Liver (tissue), 9 donors: ENCODE results near the gene SEMA5A. TPM values are rescaled to one million over a fixed set of nuclear protein-coding genes. Genes with fewer than 3 reads are reported as not detected.

ENCODE experiments used
- DNase-seq: peaks from one replicate; pipeline ENCODE4 v3.0.0-alpha.2; 2017; ENCODE audit warnings: low spot score
- H3K27ac ChIP-seq, 2 donors: one replicate each; pipeline ENCODE4 v1.7.0; 2013; ENCODE audit warnings: inconsistent platforms in 2 of 2, low read length in 2 of 2, control low read depth in 1 of 2, low read depth in 1 of 2, mild to moderate bottlenecking in 1 of 2
- H3K27me3 ChIP-seq, 4 donors: one replicate each; pipeline versions ENCODE4 v1.6.1 to v1.7.0; 2013; ENCODE audit warnings: low read length in 3 of 4, inconsistent platforms in 1 of 4, mild to moderate bottlenecking in 1 of 4, moderate library complexity in 1 of 4; ENCODE audit not compliant: control insufficient read depth in 4 of 4, insufficient read depth in 4 of 4
- H3K36me3 ChIP-seq, 4 donors: one replicate each; pipeline versions ENCODE4 v1.6.1 to v1.7.0; 2013; ENCODE audit warnings: low read length in 3 of 4, mild to moderate bottlenecking in 3 of 4, low read depth in 1 of 4, moderate library complexity in 1 of 4; ENCODE audit not compliant: control insufficient read depth in 4 of 4, insufficient read depth in 3 of 4
- H3K4me1 ChIP-seq, 4 donors: one replicate each; pipeline versions ENCODE4 v1.6.1 to v1.7.0; 2013; ENCODE audit warnings: low read length in 3 of 4, mild to moderate bottlenecking in 3 of 4, moderate library complexity in 1 of 4; ENCODE audit not compliant: control insufficient read depth in 4 of 4, insufficient read depth in 4 of 4
- H3K4me3 ChIP-seq, 3 donors: one replicate each; pipeline versions ENCODE4 v1.6.1 to v1.7.0; 2013; ENCODE audit warnings: low read length in 3 of 3, control low read depth in 1 of 3, low read depth in 1 of 3, mild to moderate bottlenecking in 1 of 3
- H3K9ac ChIP-seq, 2 donors: one replicate each; pipeline ENCODE4 v1.7.0; 2013; ENCODE audit warnings: low read length in 2 of 2, mild to moderate bottlenecking in 2 of 2, moderate library complexity in 2 of 2, control low read depth in 1 of 2, low read depth in 1 of 2
- H3K9me3 ChIP-seq, 4 donors: one replicate each; pipeline versions ENCODE4 v1.6.1 to v1.7.0; 2013; ENCODE audit warnings: low read length in 3 of 4; ENCODE audit not compliant: control insufficient read depth in 4 of 4
- ATF3 ChIP-seq: IDR thresholded peaks from 2 replicates; pipeline ENCODE4 v1.6.1; 2016; ENCODE audit warnings: antibody characterized with exemption
- CTCF ChIP-seq: fragments of 150-350 bp; IDR thresholded peaks from 2 replicates; pipeline ENCODE4 v1.5.1; 2017; ENCODE audit warnings: improper control_type of control experiment, low read depth, low read length; ENCODE audit not compliant: missing input control
- EGR1 ChIP-seq, 2 donors: IDR thresholded peaks; 2 replicates each; pipeline ENCODE4 v1.6.1; 2016 to 2018; ENCODE audit warnings: antibody characterized with exemption in 2 of 2, low read depth in 2 of 2
- FOXA1 ChIP-seq: IDR thresholded peaks from 2 replicates; pipeline ENCODE4 v1.6.1; 2016; ENCODE audit warnings: antibody characterized with exemption
- FOXA2 ChIP-seq: IDR thresholded peaks from 2 replicates; pipeline ENCODE4 v1.6.1; 2016; ENCODE audit warnings: antibody characterized with exemption
- GABPA ChIP-seq, 2 donors: IDR thresholded peaks in 1 of 2; conservative IDR thresholded peaks in 1 of 2; 2 replicates each; pipeline ENCODE4 v1.6.1; 2016; ENCODE audit warnings: antibody characterized with exemption in 2 of 2, mild to moderate bottlenecking in 1 of 2, moderate library complexity in 1 of 2
- HNF4A ChIP-seq, 2 donors: conservative IDR thresholded peaks; 2 replicates each; pipeline ENCODE4 v1.6.1; 2016; ENCODE audit warnings: antibody characterized with exemption in 2 of 2, mild to moderate bottlenecking in 2 of 2
- HNF4G ChIP-seq: IDR thresholded peaks from 2 replicates; pipeline ENCODE4 v1.6.1; 2016; ENCODE audit warnings: antibody characterized with exemption
- JUND ChIP-seq, 2 donors: IDR thresholded peaks; 2 replicates each; pipeline ENCODE4 v1.6.1; 2016; ENCODE audit warnings: antibody characterized with exemption in 2 of 2
- NR2F2 ChIP-seq: IDR thresholded peaks from 2 replicates; pipeline ENCODE4 v1.6.1; 2016; ENCODE audit warnings: antibody characterized with exemption
- RAD21 ChIP-seq, 2 donors: IDR thresholded peaks; 2 replicates each; pipeline ENCODE4 v1.6.1; 2016; ENCODE audit warnings: antibody characterized with exemption in 2 of 2, mild to moderate bottlenecking in 2 of 2
- REST ChIP-seq: IDR thresholded peaks from 2 replicates; pipeline ENCODE4 v1.6.1; 2016; ENCODE audit warnings: antibody characterized with exemption, mild to moderate bottlenecking
- RXRA ChIP-seq, 2 donors: IDR thresholded peaks; 2 replicates each; pipeline ENCODE4 v1.6.1; 2017 to 2018; ENCODE audit warnings: antibody characterized with exemption in 2 of 2, mild to moderate bottlenecking in 1 of 2
- SP1 ChIP-seq: IDR thresholded peaks from 2 replicates; pipeline ENCODE4 v1.6.1; 2018; ENCODE audit warnings: antibody characterized with exemption, mild to moderate bottlenecking
- TAF1 ChIP-seq: conservative IDR thresholded peaks from 2 replicates; pipeline ENCODE4 v1.6.1; 2016; ENCODE audit warnings: antibody characterized with exemption, mild to moderate bottlenecking
- YY1 ChIP-seq: IDR thresholded peaks from 2 replicates; pipeline ENCODE4 v1.6.1; 2016; ENCODE audit warnings: antibody characterized with exemption, mild to moderate bottlenecking
- WGBS: extraction: QIAGEN DNeasy Blood & Tissue Kit; methylation state at CpG from one replicate; pipeline ENCODE4 v1.1.7; 2013; 5-methylcytosine and 5-hydroxymethylcytosine counted together
- polyA plus RNA-seq, 2 donors: library from polyadenylated mRNA; stranded (reverse) in 1 of 2; unstranded in 1 of 2; fragments of 200-250 nt in 1 of 2; fragments of >200 nt in 1 of 2; fragmentation: Nextera tagmentation in 1 of 2; extraction: Ambion mirVana in 1 of 2; gene quantifications; one replicate each; pipeline versions ENCODE4 v1.2.1 to v1.2.3, GENCODE V29; 2013 to 2015
- total RNA-seq, 2 donors: library from RNA; depleted of rRNA; stranded (reverse); fragments of >200 nt; gene quantifications; one replicate each; pipeline ENCODE4 v1.2.3, GENCODE V29; 2014
- TF ChIP-seq, protein P1 (sequence below): IDR thresholded peaks from 2 replicates; pipeline ENCODE4 v1.6.1; 2016; ENCODE audit warnings: antibody characterized with exemption
- TF ChIP-seq, protein P2 (sequence below): IDR thresholded peaks from 2 replicates; pipeline ENCODE4 v1.6.1; 2016; ENCODE audit warnings: antibody characterized with exemption
- donor health status: healthy.
- donor health status: healthy.
- donor health status: healthy.
- donor health status: healthy.
- donor health status: healthy.

SEMA5A gene
- total and polyA plus RNA-seq, 4 donors = 1.1 to 5.8 (median 3.2) TPM

GRCh38 chr5:9451037-9451436 lies 94.8 kb downstream of the SEMA5A start:
- WGBS = 89% methylated on average over 4 of the region's 4 CpGs
- no peak overlapping the region for H3K27ac ChIP-seq
- no peak for DNase-seq
- H3K9ac ChIP-seq = no peak overlapping the region
- H3K36me3 ChIP-seq = no peaks in the 10 kb centered on the region
- TF ChIP-seq, protein P1, sequence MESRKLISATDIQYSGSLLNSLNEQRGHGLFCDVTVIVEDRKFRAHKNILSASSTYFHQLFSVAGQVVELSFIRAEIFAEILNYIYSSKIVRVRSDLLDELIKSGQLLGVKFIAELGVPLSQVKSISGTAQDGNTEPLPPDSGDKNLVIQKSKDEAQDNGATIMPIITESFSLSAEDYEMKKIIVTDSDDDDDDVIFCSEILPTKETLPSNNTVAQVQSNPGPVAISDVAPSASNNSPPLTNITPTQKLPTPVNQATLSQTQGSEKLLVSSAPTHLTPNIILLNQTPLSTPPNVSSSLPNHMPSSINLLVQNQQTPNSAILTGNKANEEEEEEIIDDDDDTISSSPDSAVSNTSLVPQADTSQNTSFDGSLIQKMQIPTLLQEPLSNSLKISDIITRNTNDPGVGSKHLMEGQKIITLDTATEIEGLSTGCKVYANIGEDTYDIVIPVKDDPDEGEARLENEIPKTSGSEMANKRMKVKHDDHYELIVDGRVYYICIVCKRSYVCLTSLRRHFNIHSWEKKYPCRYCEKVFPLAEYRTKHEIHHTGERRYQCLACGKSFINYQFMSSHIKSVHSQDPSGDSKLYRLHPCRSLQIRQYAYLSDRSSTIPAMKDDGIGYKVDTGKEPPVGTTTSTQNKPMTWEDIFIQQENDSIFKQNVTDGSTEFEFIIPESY = no peak
- TF ChIP-seq JUND (IDR thresholded peaks at IDR 0.05) (no peak), CTCF (no peak), RXRA (IDR thresholded peaks at IDR 0.05) (no peak), HNF4G (no peak), SP1 (no peak), HNF4A (conservative IDR thresholded peaks at IDR 0.05) (no peak), TAF1 (no peak), YY1 (no peak), FOXA2 (no peak), NR2F2 (no peak), FOXA1 (no peak), ATF3 (no peak), RAD21 (IDR thresholded peaks at IDR 0.05) (no peak)
- no peak overlapping the region for H3K4me3 ChIP-seq
- no peaks in the 10 kb centered on the region for H3K4me1 ChIP-seq
- H3K9me3 ChIP-seq = no peaks in the 10 kb centered on the region
- H3K27me3 ChIP-seq = no peaks in the 10 kb centered on the region

GRCh38 chr5:9447691-9448090 lies 98.2 kb downstream of the SEMA5A start:
- TF ChIP-seq YY1 = no peak
- TF ChIP-seq ATF3 = no peak
- no peak for TF ChIP-seq JUND (IDR thresholded peaks at IDR 0.05)
- no peak for TF ChIP-seq NR2F2
- TF ChIP-seq HNF4G = no peak
- TF ChIP-seq TAF1 = no peak
- no peak for TF ChIP-seq RXRA (IDR thresholded peaks at IDR 0.05)
- no peak for TF ChIP-seq EGR1 (IDR thresholded peaks at IDR 0.05; ENCODE audit: low read depth in 2 of 2)
- no peak for TF ChIP-seq CTCF
- no peak for TF ChIP-seq FOXA2
- no peak for TF ChIP-seq FOXA1
- TF ChIP-seq RAD21 (IDR thresholded peaks at IDR 0.05) = no peak
- TF ChIP-seq GABPA (IDR thresholded peaks at IDR 0.05 in 1 of 2, conservative IDR thresholded peaks at IDR 0.05 in 1 of 2) = no peak
- no peak for TF ChIP-seq HNF4A (conservative IDR thresholded peaks at IDR 0.05)
- no peak for TF ChIP-seq SP1
- TF ChIP-seq REST = no peak
- TF ChIP-seq, protein P1 = no peak
- TF ChIP-seq, protein P2, sequence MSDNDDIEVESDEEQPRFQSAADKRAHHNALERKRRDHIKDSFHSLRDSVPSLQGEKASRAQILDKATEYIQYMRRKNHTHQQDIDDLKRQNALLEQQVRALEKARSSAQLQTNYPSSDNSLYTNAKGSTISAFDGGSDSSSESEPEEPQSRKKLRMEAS = no peak
- no peak overlapping the region for H3K27ac ChIP-seq
- 87% methylated on average over 2 of the region's 2 CpGs for WGBS
- H3K9me3 ChIP-seq = no peaks in the 10 kb centered on the region
- no peak overlapping the region for H3K9ac ChIP-seq
- DNase-seq = no peak
- H3K4me3 ChIP-seq = no peak overlapping the region
- no peaks in the 10 kb centered on the region for H3K27me3 ChIP-seq
- H3K4me1 ChIP-seq = no peaks in the 10 kb centered on the region
- H3K36me3 ChIP-seq = no peaks in the 10 kb centered on the region
